Spleen (tissue), 7 donors: Measurements from ENCODE around the gene DUS4L.

Source experiments
- CTCF ChIP-seq, 11 experiments: fragments of 200-600 bp in 7 of 11; fragments of 450-650 bp in 4 of 11; sonication (generic) in 4 of 11; IDR thresholded peaks in 8 of 11; conservative IDR thresholded peaks in 3 of 11; 1 replicate in 7 of 11; 2 replicates in 4 of 11; pipeline versions ENCODE4 v1.4.0 to v1.8.0; 2016 to 2021; ENCODE audit warnings: antibody characterized with exemption in 11 of 11, inconsistent platforms in 4 of 11, mild to moderate bottlenecking in 1 of 11
- POLR2A ChIP-seq, 3 donors: fragments of 450-650 bp; IDR thresholded peaks; one replicate each; pipeline ENCODE4 v1.5.1; 2017; ENCODE audit warnings: antibody characterized with exemption in 3 of 3, mild to moderate bottlenecking in 1 of 3
- donor health status: DM: no; HTN: no; CAD: no; lungs with moderate emphysema.
- donor health status: DM: no; HTN: no; CAD: no.
- donor health status: DM: no; HTN: no; CAD: no.

- TF ChIP-seq CTCF (IDR thresholded peaks at IDR 0.05 in 8 of 11, conservative IDR thresholded peaks at IDR 0.05 in 3 of 11) (no peak), POLR2A (IDR thresholded peaks at IDR 0.05) (no peak)
Observed at GRCh38 chr7:107599262-107599661, 35.5 kb downstream of the DUS4L start.
